HepG2 (cell line): Measurements from ENCODE around the gene RANBP3L. TPM values are rescaled to one million over a fixed set of nuclear protein-coding genes. Genes with fewer than 3 reads are reported as not detected.
A peak's percentile ranks its signal among the peaks of the same experiment; 100 is the strongest.

Experiments used
- ATF7-NPFF ChIP-seq: sonication (generic); formaldehyde crosslinking; IDR thresholded peaks from 2 replicates; pipeline ENCODE4 v1.8.1; 2023; ENCODE audit warnings: mild to moderate bottlenecking, low read depth, missing genetic modification reagents, moderate library complexity
- HCFC1 ChIP-seq: fragments of 150-350 bp; IDR thresholded peaks from 2 replicates; pipeline ENCODE4 v1.6.1; 2014; ENCODE audit warnings: low read depth, low read length
- MLLT10 ChIP-seq: sonication (generic); formaldehyde crosslinking; IDR thresholded peaks from 2 replicates; pipeline ENCODE4 v1.4.0; 2020; ENCODE audit warnings: missing genetic modification reagents
- NFE2 ChIP-seq: sonication (generic); formaldehyde crosslinking; IDR thresholded peaks from 2 replicates; pipeline ENCODE4 v1.4.0; 2020; ENCODE audit warnings: missing genetic modification reagents
- PRPF4 ChIP-seq: fragments of 200-400 bp; formaldehyde crosslinking; IDR thresholded peaks from 2 replicates; pipeline ENCODE4 v1.6.1; 2016; ENCODE audit warnings: low read length, low read depth; ENCODE audit not compliant: poor library complexity, severe bottlenecking
- RELA ChIP-seq: sonication (generic); formaldehyde crosslinking; IDR thresholded peaks from 2 replicates; pipeline ENCODE4 v1.4.0; 2020; ENCODE audit warnings: missing genetic modification reagents
- TAF1 ChIP-seq: sonication (generic); formaldehyde crosslinking; IDR thresholded peaks from 2 replicates; pipeline ENCODE4 v1.4.0; 2020; ENCODE audit warnings: missing genetic modification reagents
- ZBTB21 ChIP-seq: sonication (generic); formaldehyde crosslinking; IDR thresholded peaks from 2 replicates; pipeline ENCODE4 v1.4.0; 2020; ENCODE audit warnings: missing genetic modification reagents
- ZMYM3 ChIP-seq: sonication (generic); formaldehyde crosslinking; IDR thresholded peaks from 2 replicates; pipeline ENCODE4 v1.5.1; 2020; ENCODE audit warnings: mild to moderate bottlenecking, missing genetic modification reagents
- ZNF343 ChIP-seq: sonication (generic); formaldehyde crosslinking; IDR thresholded peaks from 2 replicates; pipeline ENCODE4 v1.4.0; 2020; ENCODE audit warnings: mild to moderate bottlenecking, missing genetic modification reagents
- ZNF432 ChIP-seq: sonication (generic); formaldehyde crosslinking; IDR thresholded peaks from 2 replicates; pipeline ENCODE4 v1.5.0; 2020; ENCODE audit warnings: missing genetic modification reagents, mild to moderate bottlenecking, borderline replicate concordance
- ZNF441 ChIP-seq: sonication (generic); formaldehyde crosslinking; IDR thresholded peaks from 2 replicates; pipeline ENCODE4 v1.7.0; 2021; ENCODE audit warnings: missing genetic modification reagents, borderline replicate concordance
- ZNF749 ChIP-seq: sonication (generic); formaldehyde crosslinking; IDR thresholded peaks from 2 replicates; pipeline ENCODE4 v1.8.0; 2022; ENCODE audit warnings: mild to moderate bottlenecking, missing genetic modification reagents, moderate library complexity, borderline replicate concordance
- ZNF775 ChIP-seq: sonication (generic); formaldehyde crosslinking; IDR thresholded peaks from 2 replicates; pipeline ENCODE4 v1.4.0; 2020; ENCODE audit warnings: missing genetic modification reagents, mild to moderate bottlenecking, moderate library complexity, borderline replicate concordance
- polyA plus RNA-seq, 8 experiments: library from polyadenylated mRNA; depleted of rRNA in 3 of 8; stranded (reverse) in 7 of 8; unstranded in 1 of 8; fragments of >200 nt; fragmentation: Illumina TruSeq in 4 of 8; extraction: Trizol in 4 of 8; gene quantifications; 2 replicates each; pipeline versions ENCODE4 v1.2.1 to v1.2.3, GENCODE V29; 2011 to 2016; ENCODE audit warnings: low read depth in 4 of 8, missing spikeins in 1 of 8, mixed read lengths in 1 of 8; ENCODE audit not compliant: insufficient read depth in 1 of 8
- total RNA-seq, 5 experiments: library from RNA; depleted of rRNA; stranded (reverse); fragments of >200 nt; fragmentation: Illumina TruSeq; extraction: Trizol; gene quantifications; 2 replicates each; pipeline ENCODE4 v1.2.3, GENCODE V29; 2016; ENCODE audit warnings: low read depth in 1 of 5
- TF ChIP-seq, protein P1 (sequence below): sonication (generic); formaldehyde crosslinking; IDR thresholded peaks from 2 replicates; pipeline ENCODE4 v1.4.0; 2020; ENCODE audit warnings: mild to moderate bottlenecking, low read depth, missing genetic modification reagents
- TF ChIP-seq, protein P2 (sequence below): sonication (generic); formaldehyde crosslinking; IDR thresholded peaks from 2 replicates; pipeline ENCODE4 v1.8.0; 2022; ENCODE audit warnings: missing genetic modification reagents, mild to moderate bottlenecking, inconsistent platforms, borderline replicate concordance
- TF ChIP-seq, protein P3 (sequence below): sonication (generic); formaldehyde crosslinking; conservative IDR thresholded peaks from 2 replicates; pipeline ENCODE4 v1.8.0; 2022; ENCODE audit warnings: low read depth, missing genetic modification reagents
- TF ChIP-seq, protein P4 (sequence below): sonication (generic); formaldehyde crosslinking; IDR thresholded peaks from 2 replicates; pipeline ENCODE4 v1.4.0; 2020; ENCODE audit warnings: missing genetic modification reagents

Gene RANBP3L
- total and polyA plus RNA-seq, 2 of the 13 experiments (the other 11 are each of a cell fraction or from before 2014, with no cell fraction given) = 0.09 TPM; not detected in 1

DNA sequence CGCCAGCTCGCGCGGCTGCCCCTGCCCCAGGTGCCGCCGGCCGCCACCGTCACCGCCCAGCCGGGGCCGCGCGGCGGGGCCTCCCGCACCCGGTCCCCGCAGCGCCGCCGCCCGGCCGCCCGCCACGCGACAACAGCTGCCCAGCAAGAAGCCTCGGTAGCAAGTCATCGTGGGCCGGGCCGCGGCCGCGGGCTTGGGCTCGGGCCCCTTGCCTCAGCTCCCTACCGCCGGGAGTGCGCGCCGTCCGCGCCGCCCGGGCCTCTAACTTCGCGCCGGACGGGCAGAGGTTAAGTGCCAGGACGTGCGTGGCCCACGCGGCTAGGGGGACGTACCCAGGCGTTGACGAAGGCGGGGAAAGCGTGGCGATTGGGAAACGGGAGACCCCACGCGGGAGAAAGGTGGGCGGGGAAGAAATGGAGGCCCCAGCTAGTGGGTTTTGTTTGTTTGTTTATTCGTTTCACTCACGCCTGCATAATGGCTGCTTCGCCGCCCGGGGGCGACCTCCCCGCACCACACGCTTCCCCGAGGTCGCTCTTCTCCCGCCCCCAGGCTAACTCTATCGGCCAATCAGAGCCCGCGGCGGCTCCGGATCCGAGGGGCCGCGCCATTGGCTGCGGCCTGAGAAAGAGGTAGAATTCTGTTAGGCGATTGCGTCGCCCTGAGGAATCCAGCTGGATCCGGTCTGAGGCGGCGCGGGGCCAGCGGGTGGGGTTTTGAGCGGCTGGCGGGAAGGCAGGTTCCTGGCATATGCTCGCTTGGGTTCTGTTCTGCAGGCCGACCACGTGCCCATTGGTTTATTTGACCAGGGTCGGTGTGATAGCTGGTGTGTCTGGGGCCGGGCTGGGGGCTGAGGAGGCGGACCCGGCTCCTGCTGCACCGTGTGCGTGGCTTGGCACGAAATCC lies 59.8 kb downstream of the RANBP3L start, which contains the start of gene NADK2 (continued):
- TF ChIP-seq, protein P1, sequence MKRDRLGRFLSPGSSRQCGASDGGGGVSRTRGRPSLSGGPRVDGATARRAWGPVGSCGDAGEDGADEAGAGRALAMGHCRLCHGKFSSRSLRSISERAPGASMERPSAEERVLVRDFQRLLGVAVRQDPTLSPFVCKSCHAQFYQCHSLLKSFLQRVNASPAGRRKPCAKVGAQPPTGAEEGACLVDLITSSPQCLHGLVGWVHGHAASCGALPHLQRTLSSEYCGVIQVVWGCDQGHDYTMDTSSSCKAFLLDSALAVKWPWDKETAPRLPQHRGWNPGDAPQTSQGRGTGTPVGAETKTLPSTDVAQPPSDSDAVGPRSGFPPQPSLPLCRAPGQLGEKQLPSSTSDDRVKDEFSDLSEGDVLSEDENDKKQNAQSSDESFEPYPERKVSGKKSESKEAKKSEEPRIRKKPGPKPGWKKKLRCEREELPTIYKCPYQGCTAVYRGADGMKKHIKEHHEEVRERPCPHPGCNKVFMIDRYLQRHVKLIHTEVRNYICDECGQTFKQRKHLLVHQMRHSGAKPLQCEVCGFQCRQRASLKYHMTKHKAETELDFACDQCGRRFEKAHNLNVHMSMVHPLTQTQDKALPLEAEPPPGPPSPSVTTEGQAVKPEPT (CRISPR knock-in tag) = no peak; the same call in 1 of the 2 replicates
- TF ChIP-seq ZNF343 (CRISPR knock-in tag) (0 out of 2 replicates have a peak, but pooled peaks have one; percentile 17), ZMYM3 (CRISPR knock-in tag) (no peak), ATF7-NPFF (CRISPR knock-in tag) (no peak; the same call in 1 of the 2 replicates), MLLT10 (CRISPR knock-in tag) (no peak), ZNF775 (CRISPR knock-in tag) (0 out of 2 replicates have a peak, but pooled peaks have one; percentile 25), ZNF441 (CRISPR knock-in tag) (0 out of 2 replicates have a peak, but pooled peaks have one; percentile 7), HCFC1 (no peak), RELA (no peak), TAF1 (CRISPR knock-in tag) (peak; percentile 66), PRPF4 (no peak), ZNF432 (CRISPR knock-in tag) (no peak), NFE2 (CRISPR knock-in tag) (no peak), ZBTB21 (CRISPR knock-in tag) (no peak), ZNF749 (CRISPR knock-in tag) (peak; percentile 70; the same call in 1 of the 2 replicates)
- TF ChIP-seq, protein P2, sequence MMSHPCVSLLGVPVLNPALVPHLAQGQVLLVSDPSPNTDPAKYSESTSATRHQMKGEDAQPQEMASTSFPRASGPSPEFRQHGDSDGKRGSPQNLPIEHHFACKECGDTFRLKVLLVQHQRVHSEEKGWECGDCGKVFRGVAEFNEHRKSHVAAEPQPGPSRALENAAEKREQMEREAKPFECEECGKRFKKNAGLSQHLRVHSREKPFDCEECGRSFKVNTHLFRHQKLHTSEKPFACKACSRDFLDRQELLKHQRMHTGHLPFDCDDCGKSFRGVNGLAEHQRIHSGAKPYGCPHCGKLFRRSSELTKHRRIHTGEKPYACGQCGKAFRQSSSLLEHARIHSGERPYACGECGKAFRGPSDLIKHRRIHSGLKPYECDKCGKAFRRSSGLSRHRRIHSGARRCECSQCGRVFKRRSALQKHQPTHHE = no peak; the same call in 1 of the 2 replicates
- TF ChIP-seq, protein P3, sequence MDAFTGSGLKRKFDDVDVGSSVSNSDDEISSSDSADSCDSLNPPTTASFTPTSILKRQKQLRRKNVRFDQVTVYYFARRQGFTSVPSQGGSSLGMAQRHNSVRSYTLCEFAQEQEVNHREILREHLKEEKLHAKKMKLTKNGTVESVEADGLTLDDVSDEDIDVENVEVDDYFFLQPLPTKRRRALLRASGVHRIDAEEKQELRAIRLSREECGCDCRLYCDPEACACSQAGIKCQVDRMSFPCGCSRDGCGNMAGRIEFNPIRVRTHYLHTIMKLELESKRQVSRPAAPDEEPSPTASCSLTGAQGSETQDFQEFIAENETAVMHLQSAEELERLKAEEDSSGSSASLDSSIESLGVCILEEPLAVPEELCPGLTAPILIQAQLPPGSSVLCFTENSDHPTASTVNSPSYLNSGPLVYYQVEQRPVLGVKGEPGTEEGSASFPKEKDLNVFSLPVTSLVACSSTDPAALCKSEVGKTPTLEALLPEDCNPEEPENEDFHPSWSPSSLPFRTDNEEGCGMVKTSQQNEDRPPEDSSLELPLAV = no peak
- TF ChIP-seq, protein P4, sequence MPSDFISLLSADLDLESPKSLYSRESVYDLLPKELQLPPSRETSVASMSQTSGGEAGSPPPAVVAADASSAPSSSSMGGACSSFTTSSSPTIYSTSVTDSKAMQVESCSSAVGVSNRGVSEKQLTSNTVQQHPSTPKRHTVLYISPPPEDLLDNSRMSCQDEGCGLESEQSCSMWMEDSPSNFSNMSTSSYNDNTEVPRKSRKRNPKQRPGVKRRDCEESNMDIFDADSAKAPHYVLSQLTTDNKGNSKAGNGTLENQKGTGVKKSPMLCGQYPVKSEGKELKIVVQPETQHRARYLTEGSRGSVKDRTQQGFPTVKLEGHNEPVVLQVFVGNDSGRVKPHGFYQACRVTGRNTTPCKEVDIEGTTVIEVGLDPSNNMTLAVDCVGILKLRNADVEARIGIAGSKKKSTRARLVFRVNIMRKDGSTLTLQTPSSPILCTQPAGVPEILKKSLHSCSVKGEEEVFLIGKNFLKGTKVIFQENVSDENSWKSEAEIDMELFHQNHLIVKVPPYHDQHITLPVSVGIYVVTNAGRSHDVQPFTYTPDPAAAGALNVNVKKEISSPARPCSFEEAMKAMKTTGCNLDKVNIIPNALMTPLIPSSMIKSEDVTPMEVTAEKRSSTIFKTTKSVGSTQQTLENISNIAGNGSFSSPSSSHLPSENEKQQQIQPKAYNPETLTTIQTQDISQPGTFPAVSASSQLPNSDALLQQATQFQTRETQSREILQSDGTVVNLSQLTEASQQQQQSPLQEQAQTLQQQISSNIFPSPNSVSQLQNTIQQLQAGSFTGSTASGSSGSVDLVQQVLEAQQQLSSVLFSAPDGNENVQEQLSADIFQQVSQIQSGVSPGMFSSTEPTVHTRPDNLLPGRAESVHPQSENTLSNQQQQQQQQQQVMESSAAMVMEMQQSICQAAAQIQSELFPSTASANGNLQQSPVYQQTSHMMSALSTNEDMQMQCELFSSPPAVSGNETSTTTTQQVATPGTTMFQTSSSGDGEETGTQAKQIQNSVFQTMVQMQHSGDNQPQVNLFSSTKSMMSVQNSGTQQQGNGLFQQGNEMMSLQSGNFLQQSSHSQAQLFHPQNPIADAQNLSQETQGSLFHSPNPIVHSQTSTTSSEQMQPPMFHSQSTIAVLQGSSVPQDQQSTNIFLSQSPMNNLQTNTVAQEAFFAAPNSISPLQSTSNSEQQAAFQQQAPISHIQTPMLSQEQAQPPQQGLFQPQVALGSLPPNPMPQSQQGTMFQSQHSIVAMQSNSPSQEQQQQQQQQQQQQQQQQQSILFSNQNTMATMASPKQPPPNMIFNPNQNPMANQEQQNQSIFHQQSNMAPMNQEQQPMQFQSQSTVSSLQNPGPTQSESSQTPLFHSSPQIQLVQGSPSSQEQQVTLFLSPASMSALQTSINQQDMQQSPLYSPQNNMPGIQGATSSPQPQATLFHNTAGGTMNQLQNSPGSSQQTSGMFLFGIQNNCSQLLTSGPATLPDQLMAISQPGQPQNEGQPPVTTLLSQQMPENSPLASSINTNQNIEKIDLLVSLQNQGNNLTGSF = peak; percentile 68; the same call in 1 of the 2 replicates
